H9 (cell line): ENCODE data around the gene PPP1R14C. TPM values are rescaled to one million over a fixed set of nuclear protein-coding genes. Genes with fewer than 3 reads are reported as not detected.

Source experiments
- DNase-seq: peaks from one replicate; pipeline ENCODE4 v3.0.0-alpha.2; 2017
- H2AFZ ChIP-seq: one replicate; pipeline ENCODE4 v1.6.1; 2013; ENCODE audit warnings: mild to moderate bottlenecking, low read length, control low read depth, moderate library complexity
- H2AK5ac ChIP-seq: 2 replicates; pipeline ENCODE4 v1.6.1; 2013; ENCODE audit warnings: low read length, control low read depth, mixed read lengths; ENCODE audit not compliant: insufficient read length
- H2BK120ac ChIP-seq: one replicate; pipeline ENCODE4 v1.6.1; 2013; ENCODE audit warnings: low read depth, mild to moderate bottlenecking, low read length, control low read depth, inconsistent platforms; ENCODE audit not compliant: poor library complexity, severe bottlenecking
- H2BK12ac ChIP-seq: 2 replicates; pipeline ENCODE4 v1.6.1; 2013; ENCODE audit warnings: low read length, control low read depth, mixed read lengths, low read depth; ENCODE audit not compliant: insufficient read length
- H2BK15ac ChIP-seq: 2 replicates; pipeline ENCODE4 v1.6.1; 2013; ENCODE audit warnings: low read depth, low read length, control low read depth
- H2BK20ac ChIP-seq: one replicate; pipeline ENCODE4 v1.6.1; 2013; ENCODE audit warnings: low read depth, mild to moderate bottlenecking, low read length, control low read depth, inconsistent platforms; ENCODE audit not compliant: poor library complexity, severe bottlenecking
- H2BK5ac ChIP-seq: 2 replicates; pipeline ENCODE4 v1.6.1; 2013; ENCODE audit warnings: low read length, control low read depth, mixed read lengths; ENCODE audit not compliant: insufficient read length
- H3K14ac ChIP-seq: 2 replicates; pipeline ENCODE4 v1.6.1; 2013; ENCODE audit warnings: low read length, control low read depth; ENCODE audit not compliant: insufficient read depth
- H3K18ac ChIP-seq: 2 replicates; pipeline ENCODE4 v1.6.1; 2013; ENCODE audit warnings: low read depth, mild to moderate bottlenecking, mixed read lengths, low read length, control low read depth; ENCODE audit not compliant: insufficient read length
- H3K23ac ChIP-seq: 2 replicates; pipeline ENCODE4 v1.6.1; 2013; ENCODE audit warnings: low read length, control low read depth, mixed read lengths, low read depth; ENCODE audit not compliant: insufficient read length
- H3K23me2 ChIP-seq: 2 replicates; pipeline ENCODE4 v1.6.1; 2013; ENCODE audit warnings: low read depth, mild to moderate bottlenecking, mixed read lengths, low read length, control low read depth; ENCODE audit not compliant: insufficient read length, poor library complexity, severe bottlenecking
- H3K27ac ChIP-seq: 2 replicates; pipeline ENCODE4 v1.5.1; 2013; ENCODE audit warnings: low read length, control low read depth, mixed read lengths, low read depth; ENCODE audit not compliant: insufficient read length
- H3K27me3 ChIP-seq: 2 replicates; pipeline ENCODE4 v1.6.1; 2013; ENCODE audit warnings: low read length, control low read depth, inconsistent platforms; ENCODE audit not compliant: insufficient read depth
- H3K4ac ChIP-seq: 2 replicates; pipeline ENCODE4 v1.6.1; 2013; ENCODE audit warnings: low read depth, mild to moderate bottlenecking, control low read depth, inconsistent platforms, low read length, moderate library complexity
- H3K4me1 ChIP-seq: 2 replicates; pipeline ENCODE4 v1.6.1; 2013; ENCODE audit warnings: low read length, control low read depth, inconsistent platforms; ENCODE audit not compliant: insufficient read depth
- H3K4me2 ChIP-seq: 2 replicates; pipeline ENCODE4 v1.6.1; 2013; ENCODE audit warnings: low read length, control low read depth, mixed read lengths; ENCODE audit not compliant: insufficient read length, insufficient read depth
- H3K56ac ChIP-seq: 2 replicates; pipeline ENCODE4 v1.6.1; 2013; ENCODE audit warnings: low read depth, mild to moderate bottlenecking, mixed read lengths, low read length, control low read depth; ENCODE audit not compliant: insufficient read length
- H3K79me1 ChIP-seq: 2 replicates; pipeline ENCODE4 v1.6.1; 2013; ENCODE audit warnings: low read depth, mild to moderate bottlenecking, moderate library complexity, low read length, control low read depth, inconsistent platforms; ENCODE audit not compliant: insufficient read depth, poor library complexity, severe bottlenecking
- H3K79me2 ChIP-seq: 2 replicates; pipeline ENCODE4 v1.6.1; 2013; ENCODE audit warnings: low read length, control low read depth, inconsistent platforms; ENCODE audit not compliant: insufficient read depth
- H3K9ac ChIP-seq: 2 replicates; pipeline ENCODE4 v1.6.1; 2013; ENCODE audit warnings: low read length, control low read depth, mixed read lengths; ENCODE audit not compliant: insufficient read length; ENCODE audit errors: extremely low read depth
- H3K9me3 ChIP-seq: one replicate; pipeline ENCODE4 v1.6.1; 2013; ENCODE audit warnings: low read depth, low read length, inconsistent platforms; ENCODE audit not compliant: control insufficient read depth
- H3T11ph ChIP-seq: one replicate; pipeline ENCODE4 v1.6.1; 2013; ENCODE audit warnings: mild to moderate bottlenecking, low read length, control low read depth, inconsistent platforms
- H4K20me1 ChIP-seq: one replicate; pipeline ENCODE4 v1.6.1; 2013; ENCODE audit not compliant: control insufficient read depth, insufficient read length, insufficient read depth
- H4K5ac ChIP-seq: 2 replicates; pipeline ENCODE4 v1.6.1; 2013; ENCODE audit warnings: low read depth, mild to moderate bottlenecking, mixed read lengths, low read length, control low read depth; ENCODE audit not compliant: insufficient read length
- H4K8ac ChIP-seq: replicated peaks from 2 replicates; pipeline ENCODE4 v1.6.1; 2013; ENCODE audit warnings: low read length, control low read depth, mixed read lengths, low read depth; ENCODE audit not compliant: insufficient read length
- H4K91ac ChIP-seq: 2 replicates; pipeline ENCODE4 v1.6.1; 2013; ENCODE audit warnings: low read depth, mild to moderate bottlenecking, moderate library complexity, mixed read lengths, low read length, control low read depth; ENCODE audit not compliant: insufficient read length
- H3K27ac Mint-ChIP-seq, 3 experiments: 2 replicates in 2 of 3; 3 replicates in 1 of 3; pipeline ENCODE4 v1.8.0; 2020 to 2021; ENCODE audit warnings: mixed read lengths in 3 of 3, mild to moderate bottlenecking in 1 of 3, moderate library complexity in 1 of 3
- H3K27me3 Mint-ChIP-seq: 2 replicates; pipeline ENCODE4 v1.8.0; 2021; ENCODE audit warnings: low read depth, mild to moderate bottlenecking, moderate library complexity, mixed read lengths
- H3K36me3 Mint-ChIP-seq, 3 experiments: 2 replicates in 2 of 3; 3 replicates in 1 of 3; pipeline ENCODE4 v1.8.0; 2020 to 2021; ENCODE audit warnings: low read depth in 3 of 3, mixed read lengths in 3 of 3; ENCODE audit not compliant: insufficient read depth in 1 of 3
- H3K4me1 Mint-ChIP-seq, 2 experiments: 2 replicates each; pipeline ENCODE4 v1.8.0; 2020; ENCODE audit warnings: mixed read lengths in 2 of 2
- H3K4me3 Mint-ChIP-seq, 2 experiments: 2 replicates in 1 of 2; 3 replicates in 1 of 2; pipeline ENCODE4 v1.8.0; 2020 to 2021; ENCODE audit warnings: mild to moderate bottlenecking in 2 of 2, mixed read lengths in 2 of 2, moderate library complexity in 1 of 2
- H3K9me3 Mint-ChIP-seq, 2 experiments: 2 replicates in 1 of 2; 3 replicates in 1 of 2; pipeline ENCODE4 v1.8.0; 2020; ENCODE audit warnings: mild to moderate bottlenecking in 2 of 2, mixed read lengths in 2 of 2, moderate library complexity in 1 of 2
- WGBS: extraction: QIAGEN DNeasy Blood & Tissue Kit; methylation state at CpG from one replicate; pipeline ENCODE4 v1.1.7; 2013; ENCODE audit warnings: missing lambda C conversion rate, low lambda C conversion rate, mixed read lengths; ENCODE audit not compliant: insufficient read length; ENCODE audit errors: extremely low coverage; 5-methylcytosine and 5-hydroxymethylcytosine counted together
- total RNA-seq: library from RNA; stranded (reverse); gene quantifications from 2 replicates; pipeline ENCODE4 v1.2.1, GENCODE V29; 2021
- TF ChIP-seq, protein P1 (sequence below): fragments of 200-600 bp; sonication (generic); conservative IDR thresholded peaks from 3 replicates; pipeline ENCODE4 v1.8.0; 2021; ENCODE audit warnings: antibody characterized with exemption, mild to moderate bottlenecking

The PPP1R14C gene
- total RNA-seq, 1 experiment from 2014 or later: 0.37 TPM

DNA sequence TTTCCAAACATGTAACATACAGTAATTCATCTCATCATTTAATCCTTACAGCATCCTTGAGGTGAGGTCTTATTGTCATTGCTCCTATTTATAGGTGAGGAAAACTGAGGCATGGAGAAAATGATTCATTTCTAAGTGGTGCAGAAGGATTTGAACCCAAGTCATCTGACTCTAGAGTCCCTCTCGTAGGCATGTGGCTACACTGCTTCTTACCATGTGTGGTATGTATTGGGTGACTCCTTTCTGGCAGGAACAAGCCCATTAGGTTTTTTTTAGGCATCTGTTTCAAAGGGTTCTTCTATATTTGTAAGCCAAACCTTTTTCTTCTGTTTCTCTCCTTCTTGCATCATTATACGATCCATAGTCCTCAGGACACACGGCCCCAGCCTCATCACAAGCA is 94.8 kb downstream of the PPP1R14C start:
- H3K27ac ChIP-seq: no peak overlapping the region
- H3K27me3 ChIP-seq: no peaks in the 10 kb centered on the region
- H3K79me2 ChIP-seq: no peaks in the 10 kb centered on the region
- H4K91ac ChIP-seq: no peak overlapping the region
- H3K4me3 Mint-ChIP-seq: no peak overlapping the region
- H3K4me2 ChIP-seq: no peak overlapping the region
- H3K23ac ChIP-seq: no peak overlapping the region
- no peaks in the 10 kb centered on the region for H3K23me2 ChIP-seq
- no peak overlapping the region for H3K4ac ChIP-seq
- H3K56ac ChIP-seq: no peak overlapping the region
- no peak overlapping the region for H3T11ph ChIP-seq
- no peak overlapping the region for H2BK12ac ChIP-seq
- H2BK5ac ChIP-seq: no peak overlapping the region
- H3K9me3 Mint-ChIP-seq: peaks cover 3 to 8% of the 10 kb centered on the region in 2 experiments; a peak in 3 of 5 replicates
- WGBS: no CpG with 5 or more reads among the region's 3 CpGs
- no peak overlapping the region for H3K14ac ChIP-seq
- no peak overlapping the region for H3K18ac ChIP-seq
- no peak overlapping the region for H2BK15ac ChIP-seq
- no peaks in the 10 kb centered on the region; a peak in 1 of 7 replicates for H3K36me3 Mint-ChIP-seq
- H3K27ac Mint-ChIP-seq: no peak overlapping the region
- no peak overlapping the region for H2BK120ac ChIP-seq
- no peak overlapping the region for H2AFZ ChIP-seq
- H4K8ac ChIP-seq: no peak overlapping the region
- no peaks in the 10 kb centered on the region for H4K20me1 ChIP-seq
- H3K27me3 Mint-ChIP-seq: peaks cover 25% of the 10 kb centered on the region
- no peaks in the 10 kb centered on the region for H3K79me1 ChIP-seq
- H2BK20ac ChIP-seq: no peak overlapping the region
- H2AK5ac ChIP-seq: no peak overlapping the region
- H3K9me3 ChIP-seq: no peaks in the 10 kb centered on the region
- H4K5ac ChIP-seq: no peak overlapping the region
- no peak for DNase-seq
- TF ChIP-seq, protein P1, sequence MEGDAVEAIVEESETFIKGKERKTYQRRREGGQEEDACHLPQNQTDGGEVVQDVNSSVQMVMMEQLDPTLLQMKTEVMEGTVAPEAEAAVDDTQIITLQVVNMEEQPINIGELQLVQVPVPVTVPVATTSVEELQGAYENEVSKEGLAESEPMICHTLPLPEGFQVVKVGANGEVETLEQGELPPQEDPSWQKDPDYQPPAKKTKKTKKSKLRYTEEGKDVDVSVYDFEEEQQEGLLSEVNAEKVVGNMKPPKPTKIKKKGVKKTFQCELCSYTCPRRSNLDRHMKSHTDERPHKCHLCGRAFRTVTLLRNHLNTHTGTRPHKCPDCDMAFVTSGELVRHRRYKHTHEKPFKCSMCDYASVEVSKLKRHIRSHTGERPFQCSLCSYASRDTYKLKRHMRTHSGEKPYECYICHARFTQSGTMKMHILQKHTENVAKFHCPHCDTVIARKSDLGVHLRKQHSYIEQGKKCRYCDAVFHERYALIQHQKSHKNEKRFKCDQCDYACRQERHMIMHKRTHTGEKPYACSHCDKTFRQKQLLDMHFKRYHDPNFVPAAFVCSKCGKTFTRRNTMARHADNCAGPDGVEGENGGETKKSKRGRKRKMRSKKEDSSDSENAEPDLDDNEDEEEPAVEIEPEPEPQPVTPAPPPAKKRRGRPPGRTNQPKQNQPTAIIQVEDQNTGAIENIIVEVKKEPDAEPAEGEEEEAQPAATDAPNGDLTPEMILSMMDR: no peak
- H3K4me1 ChIP-seq: no peaks in the 10 kb centered on the region
- no peak overlapping the region for H3K9ac ChIP-seq
- peaks cover 0 to 6% of the 10 kb centered on the region in 2 experiments; a peak in 1 of 4 replicates for H3K4me1 Mint-ChIP-seq
